ENCODE data around the gene CA10.

CA10 gene

DNA sequence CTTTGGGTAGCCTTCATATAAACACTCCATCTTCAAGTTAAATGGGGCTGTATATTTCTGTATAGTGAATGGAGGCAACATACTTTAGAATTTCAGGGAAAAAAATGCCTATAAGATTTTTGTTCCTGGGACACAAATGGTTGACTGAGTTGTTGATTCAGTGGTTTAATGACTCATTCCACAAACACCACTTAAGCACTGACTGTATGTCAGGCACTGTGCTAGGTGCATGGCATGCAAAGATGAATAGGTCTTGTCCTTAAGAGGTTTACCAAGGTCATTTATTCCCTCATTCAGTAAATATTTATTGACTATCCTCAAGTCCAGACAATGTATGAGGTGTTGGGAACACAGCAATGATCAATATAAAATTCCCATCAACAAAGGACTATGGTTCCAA, 417.1 kb downstream of the CA10 start:
- TF ChIP-seq SIN3A (IDR thresholded peaks at IDR 0.05; ENCODE audit: borderline replicate concordance, insufficient read depth, low read length) = no peak
- no peak for TF ChIP-seq FOXP2 (optimal IDR thresholded peaks at IDR 0.05; ENCODE audit: borderline replicate concordance, extremely low read depth, extremely low read length, insufficient read depth)
- TF ChIP-seq POLR2AphosphoS5 (IDR thresholded peaks at IDR 0.05; ENCODE audit: low read depth, low read length) = no peak
- TF ChIP-seq, protein P1, sequence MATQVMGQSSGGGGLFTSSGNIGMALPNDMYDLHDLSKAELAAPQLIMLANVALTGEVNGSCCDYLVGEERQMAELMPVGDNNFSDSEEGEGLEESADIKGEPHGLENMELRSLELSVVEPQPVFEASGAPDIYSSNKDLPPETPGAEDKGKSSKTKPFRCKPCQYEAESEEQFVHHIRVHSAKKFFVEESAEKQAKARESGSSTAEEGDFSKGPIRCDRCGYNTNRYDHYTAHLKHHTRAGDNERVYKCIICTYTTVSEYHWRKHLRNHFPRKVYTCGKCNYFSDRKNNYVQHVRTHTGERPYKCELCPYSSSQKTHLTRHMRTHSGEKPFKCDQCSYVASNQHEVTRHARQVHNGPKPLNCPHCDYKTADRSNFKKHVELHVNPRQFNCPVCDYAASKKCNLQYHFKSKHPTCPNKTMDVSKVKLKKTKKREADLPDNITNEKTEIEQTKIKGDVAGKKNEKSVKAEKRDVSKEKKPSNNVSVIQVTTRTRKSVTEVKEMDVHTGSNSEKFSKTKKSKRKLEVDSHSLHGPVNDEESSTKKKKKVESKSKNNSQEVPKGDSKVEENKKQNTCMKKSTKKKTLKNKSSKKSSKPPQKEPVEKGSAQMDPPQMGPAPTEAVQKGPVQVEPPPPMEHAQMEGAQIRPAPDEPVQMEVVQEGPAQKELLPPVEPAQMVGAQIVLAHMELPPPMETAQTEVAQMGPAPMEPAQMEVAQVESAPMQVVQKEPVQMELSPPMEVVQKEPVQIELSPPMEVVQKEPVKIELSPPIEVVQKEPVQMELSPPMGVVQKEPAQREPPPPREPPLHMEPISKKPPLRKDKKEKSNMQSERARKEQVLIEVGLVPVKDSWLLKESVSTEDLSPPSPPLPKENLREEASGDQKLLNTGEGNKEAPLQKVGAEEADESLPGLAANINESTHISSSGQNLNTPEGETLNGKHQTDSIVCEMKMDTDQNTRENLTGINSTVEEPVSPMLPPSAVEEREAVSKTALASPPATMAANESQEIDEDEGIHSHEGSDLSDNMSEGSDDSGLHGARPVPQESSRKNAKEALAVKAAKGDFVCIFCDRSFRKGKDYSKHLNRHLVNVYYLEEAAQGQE (IDR thresholded peaks at IDR 0.05; ENCODE audit: insufficient read depth in 1 of 2, low read depth in 2 of 2, low read length in 2 of 2) = no peak
- no peak for TF ChIP-seq TAF1 (IDR thresholded peaks at IDR 0.05; ENCODE audit: borderline replicate concordance, insufficient read depth, low read length)

DNA sequence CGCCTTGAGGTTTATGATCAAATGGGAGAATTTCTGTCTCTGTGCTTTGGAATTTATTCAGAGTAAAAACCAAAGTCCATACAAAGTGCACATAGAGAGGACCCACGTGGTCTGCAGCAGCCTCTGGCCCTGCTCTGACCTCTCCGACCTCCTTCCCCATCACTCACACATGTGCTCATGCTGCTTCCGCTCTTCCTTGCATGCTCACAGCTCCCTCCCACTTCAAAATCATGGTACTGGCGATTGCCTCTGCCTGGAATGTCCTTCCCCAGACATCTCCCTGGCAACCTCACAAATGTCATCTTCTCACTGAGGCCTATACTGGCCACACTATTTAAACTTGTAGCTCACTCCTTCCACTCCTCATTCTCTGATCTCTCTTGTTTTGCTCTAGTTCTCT, 418.0 kb downstream of the CA10 start:
- TF ChIP-seq, protein P1 (IDR thresholded peaks at IDR 0.05; ENCODE audit: insufficient read depth in 1 of 2, low read depth in 2 of 2, low read length in 2 of 2) = no peak
- TF ChIP-seq TAF1 (IDR thresholded peaks at IDR 0.05; ENCODE audit: borderline replicate concordance, insufficient read depth, low read length) = no peak
- TF ChIP-seq POLR2AphosphoS5 (IDR thresholded peaks at IDR 0.05; ENCODE audit: low read depth, low read length) = no peak
- TF ChIP-seq FOXP2 (optimal IDR thresholded peaks at IDR 0.05; ENCODE audit: borderline replicate concordance, extremely low read depth, extremely low read length, insufficient read depth) = no peak
- TF ChIP-seq SIN3A (IDR thresholded peaks at IDR 0.05; ENCODE audit: borderline replicate concordance, insufficient read depth, low read length) = no peak

DNA sequence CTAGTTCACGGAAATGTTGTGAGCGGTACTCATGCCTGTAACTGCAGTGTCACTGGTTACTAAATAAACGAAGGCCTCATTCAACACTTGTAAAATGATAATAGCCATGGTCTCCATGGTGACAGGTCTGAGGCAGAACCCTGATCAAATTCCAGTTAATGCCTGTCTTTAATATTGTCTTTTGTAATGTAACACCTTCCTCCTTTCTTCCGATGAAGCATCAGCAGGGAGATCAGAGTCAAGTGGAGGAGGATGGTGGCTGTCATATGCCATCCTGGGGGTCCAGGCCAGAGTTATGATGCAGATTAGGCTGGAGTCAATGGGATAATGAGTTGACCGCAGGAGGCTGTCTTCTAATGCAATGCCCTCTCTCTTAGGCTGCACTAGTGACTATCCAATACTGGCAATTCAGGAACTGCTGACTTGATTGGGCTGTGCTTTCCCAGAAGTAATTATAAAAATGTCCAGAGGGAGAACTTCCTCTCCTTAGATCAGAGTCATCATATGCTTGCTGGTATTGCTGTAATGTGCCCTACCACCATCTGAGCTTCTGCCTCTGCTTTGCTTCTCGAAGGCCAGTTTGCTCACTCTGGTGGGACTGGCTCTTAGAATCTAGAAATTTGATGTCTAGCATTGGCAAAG, 419.1 kb downstream of the CA10 start:
- TF ChIP-seq, protein P1 (IDR thresholded peaks at IDR 0.05; ENCODE audit: insufficient read depth in 1 of 2, low read depth in 2 of 2, low read length in 2 of 2) = no peak
- TF ChIP-seq SIN3A (IDR thresholded peaks at IDR 0.05; ENCODE audit: borderline replicate concordance, insufficient read depth, low read length) (no peak), TAF1 (IDR thresholded peaks at IDR 0.05; ENCODE audit: borderline replicate concordance, insufficient read depth, low read length) (no peak), POLR2AphosphoS5 (IDR thresholded peaks at IDR 0.05; ENCODE audit: low read depth, low read length) (no peak), FOXP2 (optimal IDR thresholded peaks at IDR 0.05; ENCODE audit: borderline replicate concordance, extremely low read depth, extremely low read length, insufficient read depth) (no peak)

DNA sequence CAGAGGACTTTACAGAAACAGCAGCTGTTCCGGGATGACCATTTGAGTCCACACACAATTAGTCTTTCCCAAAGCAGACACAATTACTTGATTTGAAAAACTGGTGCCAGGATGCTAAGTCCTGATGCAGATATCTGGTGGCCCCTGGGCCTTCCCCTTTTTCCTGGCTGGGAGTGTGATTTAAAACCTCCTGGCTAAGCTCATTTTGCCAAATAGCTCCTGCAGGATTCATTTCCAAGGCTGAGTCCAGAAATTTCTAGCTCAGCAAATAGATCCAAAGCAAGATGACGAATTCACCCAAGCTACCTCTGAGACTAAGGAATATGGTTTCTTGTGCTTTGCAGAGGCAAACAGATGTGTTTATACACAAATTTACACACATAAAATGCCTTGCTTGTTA, 422.2 kb downstream of the CA10 start:
- TF ChIP-seq POLR2AphosphoS5 (IDR thresholded peaks at IDR 0.05; ENCODE audit: low read depth, low read length) (no peak), TAF1 (IDR thresholded peaks at IDR 0.05; ENCODE audit: borderline replicate concordance, insufficient read depth, low read length) (no peak), FOXP2 (optimal IDR thresholded peaks at IDR 0.05; ENCODE audit: borderline replicate concordance, extremely low read depth, extremely low read length, insufficient read depth) (no peak), SIN3A (IDR thresholded peaks at IDR 0.05; ENCODE audit: borderline replicate concordance, insufficient read depth, low read length) (no peak)
- TF ChIP-seq, protein P1 (IDR thresholded peaks at IDR 0.05; ENCODE audit: insufficient read depth in 1 of 2, low read depth in 2 of 2, low read length in 2 of 2) = no peak

Measured in PFSK-1 (cell line).